ENCODE results near the gene SLC34A3. TPM values are rescaled to one million over a fixed set of nuclear protein-coding genes. Genes with fewer than 3 reads are reported as not detected.

SLC34A3 gene
- total RNA-seq, 1 experiment from 2014 or later, result 2.5 TPM

- POLR2A ChIA-PET (ENCODE audit: unreplicated experiment), result no interaction called here
- Histone ChIP-seq H3K4me1 (replicated peaks; ENCODE audit: insufficient read depth) (peaks cover 50% of the 10 kb centered on the region), H3K4me2 (peak overlapping the region; percentile 71), H3K9me2 (ENCODE audit: insufficient read depth) (no peaks in the 10 kb centered on the region), H3K36me3 (ENCODE audit: low read depth) (no peaks in the 10 kb centered on the region), H3K27me3 (ENCODE audit: insufficient read depth, low read depth) (no peaks in the 10 kb centered on the region), H2AFZ (no peak overlapping the region), H3K9me3 (ENCODE audit: insufficient read depth, low read depth) (no peaks in the 10 kb centered on the region), H3K27ac (no peak overlapping the region), H3K4me3 (peak overlapping the region; percentile 29; the same call in 1 of the 2 replicates), H3K79me2 (ENCODE audit: low read depth) (peaks cover 7% of the 10 kb centered on the region; the same call in 1 of the 2 replicates), H4K20me1 (ENCODE audit: insufficient read depth) (no peaks in the 10 kb centered on the region), H3F3A (ENCODE audit: insufficient read depth, low read depth) (peaks cover 34% of the 10 kb centered on the region)
- intact Hi-C loops (cut with micrococcal nuclease; ENCODE audit: unreplicated experiment), result no loop called here
- no TSS peak for BruUV-seq (replicated peaks)
- CTCF ChIA-PET, result no interaction called here
- TF ChIP-seq EZH2 (IDR thresholded peaks at IDR 0.05; ENCODE audit: low read depth) (no peak), CTCF (conservative IDR thresholded peaks at IDR 0.05) (no peak)
- DNase-seq, result no peak
Measured at GRCh38 chr9:137228968-137229896, 1.5 kb upstream of the SLC34A3 start.

- intact Hi-C loops (cut with micrococcal nuclease; ENCODE audit: unreplicated experiment), result no loop called here
- Histone ChIP-seq H2AFZ (no peak overlapping the region), H3K9me3 (ENCODE audit: insufficient read depth, low read depth) (no peaks in the 10 kb centered on the region), H3F3A (ENCODE audit: insufficient read depth, low read depth) (peaks cover 26% of the 10 kb centered on the region), H3K9me2 (ENCODE audit: insufficient read depth) (no peaks in the 10 kb centered on the region), H3K36me3 (ENCODE audit: low read depth) (no peaks in the 10 kb centered on the region), H3K27me3 (ENCODE audit: insufficient read depth, low read depth) (no peaks in the 10 kb centered on the region), H3K27ac (no peak overlapping the region), H4K20me1 (ENCODE audit: insufficient read depth) (no peaks in the 10 kb centered on the region; the same call in 1 of the 2 replicates), H3K4me1 (replicated peaks; ENCODE audit: insufficient read depth) (peaks cover 41% of the 10 kb centered on the region), H3K4me2 (no peak overlapping the region), H3K4me3 (no peak overlapping the region), H3K79me2 (ENCODE audit: low read depth) (peaks cover 6% of the 10 kb centered on the region; the same call in 1 of the 2 replicates)
- POLR2A ChIA-PET (ENCODE audit: unreplicated experiment), result no interaction called here
- no peak for DNase-seq
- CTCF ChIA-PET, result interaction anchor here (0.6 kb wide), 1 partner anchor 201 kb away, joined by 3 read pairs; no protein-coding TSS in a partner anchor
- no peak for TF ChIP-seq CTCF (conservative IDR thresholded peaks at IDR 0.05)
- no peak for TF ChIP-seq EZH2 (IDR thresholded peaks at IDR 0.05; ENCODE audit: low read depth)
- BruUV-seq (replicated peaks), result no TSS peak
Measured at GRCh38 chr9:137229903-137230704, 597 bp upstream of the SLC34A3 start.

GRCh38 chr9:137231372-137232039 is 805 bp downstream of the SLC34A3 start:
- no peaks in the 10 kb centered on the region for H3K27me3 ChIP-seq (ENCODE audit: insufficient read depth, low read depth)
- no peaks in the 10 kb centered on the region for H3K9me2 ChIP-seq (ENCODE audit: insufficient read depth)
- H3K36me3 ChIP-seq (ENCODE audit: low read depth), result no peaks in the 10 kb centered on the region
- H3K9me3 ChIP-seq (ENCODE audit: insufficient read depth, low read depth), result no peaks in the 10 kb centered on the region
- H4K20me1 ChIP-seq (ENCODE audit: insufficient read depth), result no peaks in the 10 kb centered on the region; the same call in 1 of the 2 replicates
- no TSS peak for BruUV-seq (replicated peaks)
- peaks cover 27% of the 10 kb centered on the region for H3K4me1 ChIP-seq (replicated peaks; ENCODE audit: insufficient read depth)
- peaks cover 12% of the 10 kb centered on the region; the same call in 1 of the 2 replicates for H3F3A ChIP-seq (ENCODE audit: insufficient read depth, low read depth)
- H3K79me2 ChIP-seq (ENCODE audit: low read depth), result no peaks in the 10 kb centered on the region
- DNase-seq, result no peak
- no peak overlapping the region for H3K4me3 ChIP-seq
- intact Hi-C loops (cut with micrococcal nuclease; ENCODE audit: unreplicated experiment), result no loop called here
- no peak overlapping the region for H2AFZ ChIP-seq
- no peak for TF ChIP-seq CTCF (conservative IDR thresholded peaks at IDR 0.05)
- no peak for TF ChIP-seq EZH2 (IDR thresholded peaks at IDR 0.05; ENCODE audit: low read depth)
- no peak overlapping the region for H3K4me2 ChIP-seq
- POLR2A ChIA-PET (ENCODE audit: unreplicated experiment), result no interaction called here
- H3K27ac ChIP-seq, result no peak overlapping the region
- CTCF ChIA-PET, result no interaction called here

Data from PC-9 (cell line).